ENCODE results near the gene NBDY. TPM values are rescaled to one million over a fixed set of nuclear protein-coding genes. Genes with fewer than 3 reads are reported as not detected.

The NBDY gene
- polyA plus RNA-seq, 1 donor (not counting 4 experiments of a cell fraction or from before 2014, with no cell fraction given): 41.1 TPM

DNA sequence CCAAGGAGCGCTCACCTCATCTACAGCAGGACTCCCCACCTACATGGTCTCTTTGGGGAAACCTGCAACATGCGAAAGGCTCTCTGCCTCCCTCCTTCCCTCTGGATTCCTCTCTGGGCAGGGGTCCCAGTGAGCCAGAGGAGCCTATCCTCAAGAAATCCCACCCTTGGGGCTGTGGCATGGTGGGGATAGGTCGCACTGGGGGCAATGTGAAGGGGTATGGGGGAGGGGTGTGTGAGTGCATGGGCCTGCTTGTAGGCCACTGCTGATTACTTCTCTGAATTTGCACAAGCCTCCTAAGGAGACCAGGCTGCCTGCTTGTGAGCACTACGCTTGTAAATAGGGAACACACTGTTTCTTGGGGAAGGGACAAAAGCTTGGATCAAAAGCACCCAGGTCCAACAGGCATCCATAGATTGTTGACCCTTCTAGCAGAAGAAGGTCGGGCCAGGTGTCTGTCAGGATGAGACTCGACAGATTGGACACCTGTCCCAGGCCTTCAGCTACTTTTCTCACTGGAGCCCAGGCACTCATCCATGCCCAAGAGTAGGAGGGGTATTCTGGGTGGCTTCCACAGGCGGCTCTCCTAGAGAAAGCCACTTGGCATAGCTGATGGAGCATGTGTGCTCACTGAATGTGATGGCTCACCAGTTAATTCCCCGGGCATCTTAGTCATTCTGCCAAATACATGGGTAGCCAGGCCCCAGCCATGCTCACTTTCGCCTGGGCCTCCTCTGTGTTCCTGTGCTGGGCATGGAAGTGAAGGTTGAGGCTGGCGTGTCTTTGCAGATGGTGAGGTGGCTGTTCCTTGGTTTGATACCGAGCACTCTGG, 75.0 kb downstream of the NBDY start:
- no peak overlapping the region for H2AFZ ChIP-seq (ENCODE audit: control insufficient read depth, low read length)
- DNase-seq (ENCODE audit: low read depth, low spot score): no peak
- H3K9ac ChIP-seq (ENCODE audit: control insufficient read depth, extremely low read depth, insufficient read depth, low read length): no peak overlapping the region
- no peaks in the 10 kb centered on the region for H4K20me1 ChIP-seq (ENCODE audit: control insufficient read depth, extremely low read depth, insufficient read depth, low read length)
- TF ChIP-seq, protein P1, sequence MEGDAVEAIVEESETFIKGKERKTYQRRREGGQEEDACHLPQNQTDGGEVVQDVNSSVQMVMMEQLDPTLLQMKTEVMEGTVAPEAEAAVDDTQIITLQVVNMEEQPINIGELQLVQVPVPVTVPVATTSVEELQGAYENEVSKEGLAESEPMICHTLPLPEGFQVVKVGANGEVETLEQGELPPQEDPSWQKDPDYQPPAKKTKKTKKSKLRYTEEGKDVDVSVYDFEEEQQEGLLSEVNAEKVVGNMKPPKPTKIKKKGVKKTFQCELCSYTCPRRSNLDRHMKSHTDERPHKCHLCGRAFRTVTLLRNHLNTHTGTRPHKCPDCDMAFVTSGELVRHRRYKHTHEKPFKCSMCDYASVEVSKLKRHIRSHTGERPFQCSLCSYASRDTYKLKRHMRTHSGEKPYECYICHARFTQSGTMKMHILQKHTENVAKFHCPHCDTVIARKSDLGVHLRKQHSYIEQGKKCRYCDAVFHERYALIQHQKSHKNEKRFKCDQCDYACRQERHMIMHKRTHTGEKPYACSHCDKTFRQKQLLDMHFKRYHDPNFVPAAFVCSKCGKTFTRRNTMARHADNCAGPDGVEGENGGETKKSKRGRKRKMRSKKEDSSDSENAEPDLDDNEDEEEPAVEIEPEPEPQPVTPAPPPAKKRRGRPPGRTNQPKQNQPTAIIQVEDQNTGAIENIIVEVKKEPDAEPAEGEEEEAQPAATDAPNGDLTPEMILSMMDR (optimal IDR thresholded peaks at IDR 0.05 in 1 of 3, IDR thresholded peaks at IDR 0.05 in 1 of 3, conservative IDR thresholded peaks at IDR 0.05 in 1 of 3; ENCODE audit: extremely low read depth in 1 of 3, insufficient read depth in 2 of 3, low read length in 3 of 3): no peak
- no peaks in the 10 kb centered on the region for H3K79me2 ChIP-seq (ENCODE audit: control insufficient read depth, insufficient read depth, low read length)
- dilution Hi-C loops (cut with MboI; ENCODE audit: extremely low pct_ligation_motif_present, low sequenced_read_pairs): no loop called here
- H3K4me3 ChIP-seq (ENCODE audit: control insufficient read depth in 2 of 3, extremely low read depth in 1 of 3, insufficient read depth in 2 of 3, low read depth in 1 of 3, low read length in 3 of 3): no peak overlapping the region
- no peaks in the 10 kb centered on the region for H3K9me1 ChIP-seq (ENCODE audit: control insufficient read depth, extremely low read depth, insufficient read depth, low read length)
- peaks cover 8% of the 10 kb centered on the region for H3K4me1 ChIP-seq (ENCODE audit: control insufficient read depth, extremely low read depth, insufficient read depth, low read length)
- H3K9me3 ChIP-seq (ENCODE audit: control insufficient read depth, low read depth, low read length): no peaks in the 10 kb centered on the region
- H3K36me3 ChIP-seq (ENCODE audit: control insufficient read depth in 2 of 2, extremely low read depth in 1 of 2, insufficient read depth in 2 of 2, low read length in 2 of 2): no peaks in the 10 kb centered on the region
- no peak for FAIRE-seq
- H3K27me3 ChIP-seq (ENCODE audit: control insufficient read depth, extremely low read depth, insufficient read depth, low read length): no peaks in the 10 kb centered on the region
- H3K27ac ChIP-seq (ENCODE audit: control insufficient read depth, insufficient read depth, low read length): no peak overlapping the region
- H3K4me2 ChIP-seq (ENCODE audit: control insufficient read depth, extremely low read depth, insufficient read depth, low read depth, low read length): peak overlapping the region; percentile 51

DNA sequence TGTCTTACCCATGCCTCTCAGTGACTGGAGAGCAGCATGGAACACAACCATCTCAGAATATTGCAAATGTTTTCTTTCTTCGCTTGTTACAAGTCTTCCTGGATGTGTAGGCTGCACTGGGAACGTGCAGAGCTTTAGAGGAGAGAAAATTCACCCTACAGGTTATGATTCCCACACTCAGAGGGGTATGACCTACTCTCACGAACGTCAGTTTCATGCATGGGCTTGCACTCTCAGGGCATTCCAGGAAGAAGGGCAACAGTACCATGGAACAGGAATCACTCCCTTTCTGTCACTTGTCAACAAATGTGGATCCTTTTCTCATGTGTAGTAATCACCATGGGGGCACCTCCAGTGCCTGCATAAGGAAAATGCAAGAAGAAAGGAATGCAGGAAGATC, 75.8 kb downstream of the NBDY start:
- Histone ChIP-seq H3K36me3 (ENCODE audit: control insufficient read depth in 2 of 2, extremely low read depth in 1 of 2, insufficient read depth in 2 of 2, low read length in 2 of 2) (no peaks in the 10 kb centered on the region), H3K4me3 (ENCODE audit: control insufficient read depth in 2 of 3, extremely low read depth in 1 of 3, insufficient read depth in 2 of 3, low read depth in 1 of 3, low read length in 3 of 3) (no peak overlapping the region), H3K4me1 (ENCODE audit: control insufficient read depth, extremely low read depth, insufficient read depth, low read length) (peaks cover 8% of the 10 kb centered on the region), H3K9me3 (ENCODE audit: control insufficient read depth, low read depth, low read length) (no peaks in the 10 kb centered on the region), H3K4me2 (ENCODE audit: control insufficient read depth, extremely low read depth, insufficient read depth, low read depth, low read length) (peak overlapping the region; percentile 27), H3K9ac (ENCODE audit: control insufficient read depth, extremely low read depth, insufficient read depth, low read length) (no peak overlapping the region), H3K9me1 (ENCODE audit: control insufficient read depth, extremely low read depth, insufficient read depth, low read length) (no peaks in the 10 kb centered on the region), H3K27ac (ENCODE audit: control insufficient read depth, insufficient read depth, low read length) (no peak overlapping the region), H3K79me2 (ENCODE audit: control insufficient read depth, insufficient read depth, low read length) (no peaks in the 10 kb centered on the region), H2AFZ (ENCODE audit: control insufficient read depth, low read length) (no peak overlapping the region), H3K27me3 (ENCODE audit: control insufficient read depth, extremely low read depth, insufficient read depth, low read length) (no peaks in the 10 kb centered on the region), H4K20me1 (ENCODE audit: control insufficient read depth, extremely low read depth, insufficient read depth, low read length) (no peaks in the 10 kb centered on the region)
- dilution Hi-C loops (cut with MboI; ENCODE audit: extremely low pct_ligation_motif_present, low sequenced_read_pairs): no loop called here
- DNase-seq (ENCODE audit: low read depth, low spot score) (no peak), FAIRE-seq (no peak)
- no peak for TF ChIP-seq EZH2 (IDR thresholded peaks at IDR 0.05; ENCODE audit: low read length)
- TF ChIP-seq, protein P1 (optimal IDR thresholded peaks at IDR 0.05 in 1 of 3, IDR thresholded peaks at IDR 0.05 in 1 of 3, conservative IDR thresholded peaks at IDR 0.05 in 1 of 3; ENCODE audit: extremely low read depth in 1 of 3, insufficient read depth in 2 of 3, low read length in 3 of 3): no peak

Measured in keratinocyte (primary cell).